Measurements from ENCODE around the gene TMEM72. TPM values are rescaled to one million over a fixed set of nuclear protein-coding genes. Genes with fewer than 3 reads are reported as not detected.
A peak's percentile ranks its signal among the peaks of the same experiment; 100 is the strongest.

TMEM72 gene
- total RNA-seq, 1 experiment from 2014 or later, result not detected

DNA sequence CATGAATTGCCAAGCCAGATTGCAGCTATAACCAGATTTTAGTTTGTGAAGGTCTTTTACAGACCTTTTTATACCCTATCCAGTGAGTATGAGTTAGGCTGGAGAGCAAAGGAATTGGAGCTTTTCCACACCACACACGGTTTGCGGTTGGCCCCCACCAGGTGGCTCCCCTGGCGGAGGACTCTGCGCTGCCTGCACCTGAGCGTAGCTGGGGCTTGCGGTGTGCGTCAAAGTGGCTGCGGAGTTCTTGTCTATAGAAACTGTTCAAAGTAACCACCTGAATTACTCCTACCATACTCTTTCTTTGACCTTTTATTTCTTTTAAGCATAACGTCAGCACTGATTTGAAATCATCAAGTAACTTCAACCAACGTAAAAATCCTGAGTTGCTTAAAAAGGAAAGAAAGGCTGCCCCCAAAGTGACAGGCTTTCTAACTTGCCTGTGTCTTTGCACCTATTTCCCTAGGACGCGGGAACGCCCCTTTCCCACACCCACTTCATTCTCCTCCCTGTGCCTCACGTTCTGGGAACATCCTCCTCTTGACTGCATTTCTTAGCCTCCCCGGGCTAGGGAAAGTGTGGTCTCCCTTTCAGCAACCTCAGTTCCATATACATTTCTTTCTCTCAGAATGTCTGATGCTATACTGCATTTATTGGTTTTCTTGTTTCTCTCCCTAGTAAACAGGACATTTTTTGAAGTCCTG is 47.6 kb upstream of the TMEM72 start:
- H3K4me1 ChIP-seq (replicated peaks; ENCODE audit: insufficient read depth), result no peaks in the 10 kb centered on the region
- no peak overlapping the region for H2AFZ ChIP-seq
- no peaks in the 10 kb centered on the region for H3K36me3 ChIP-seq (ENCODE audit: low read depth)
- intact Hi-C loops (cut with micrococcal nuclease; ENCODE audit: unreplicated experiment), result loop anchor here (1.0 to 10.0 kb wide), 2 partner anchors 479 to 1192 kb away; partner anchors contain the start of gene CXCL12
- TF ChIP-seq EZH2 (IDR thresholded peaks at IDR 0.05; ENCODE audit: low read depth), result no peak
- TF ChIP-seq, protein P1, sequence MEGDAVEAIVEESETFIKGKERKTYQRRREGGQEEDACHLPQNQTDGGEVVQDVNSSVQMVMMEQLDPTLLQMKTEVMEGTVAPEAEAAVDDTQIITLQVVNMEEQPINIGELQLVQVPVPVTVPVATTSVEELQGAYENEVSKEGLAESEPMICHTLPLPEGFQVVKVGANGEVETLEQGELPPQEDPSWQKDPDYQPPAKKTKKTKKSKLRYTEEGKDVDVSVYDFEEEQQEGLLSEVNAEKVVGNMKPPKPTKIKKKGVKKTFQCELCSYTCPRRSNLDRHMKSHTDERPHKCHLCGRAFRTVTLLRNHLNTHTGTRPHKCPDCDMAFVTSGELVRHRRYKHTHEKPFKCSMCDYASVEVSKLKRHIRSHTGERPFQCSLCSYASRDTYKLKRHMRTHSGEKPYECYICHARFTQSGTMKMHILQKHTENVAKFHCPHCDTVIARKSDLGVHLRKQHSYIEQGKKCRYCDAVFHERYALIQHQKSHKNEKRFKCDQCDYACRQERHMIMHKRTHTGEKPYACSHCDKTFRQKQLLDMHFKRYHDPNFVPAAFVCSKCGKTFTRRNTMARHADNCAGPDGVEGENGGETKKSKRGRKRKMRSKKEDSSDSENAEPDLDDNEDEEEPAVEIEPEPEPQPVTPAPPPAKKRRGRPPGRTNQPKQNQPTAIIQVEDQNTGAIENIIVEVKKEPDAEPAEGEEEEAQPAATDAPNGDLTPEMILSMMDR (conservative IDR thresholded peaks at IDR 0.05), result no peak
- ChIA-PET CTCF (no interaction called here), POLR2A (ENCODE audit: unreplicated experiment) (no interaction called here)
- H3F3A ChIP-seq (ENCODE audit: insufficient read depth, low read depth), result no peaks in the 10 kb centered on the region
- H3K4me2 ChIP-seq, result no peak overlapping the region
- no peaks in the 10 kb centered on the region for H3K9me2 ChIP-seq (ENCODE audit: insufficient read depth)
- H3K9me3 ChIP-seq (ENCODE audit: insufficient read depth, low read depth), result peaks cover 1% of the 10 kb centered on the region; the same call in 1 of the 2 replicates
- BruUV-seq (replicated peaks), result no TSS peak
- no peaks in the 10 kb centered on the region for H4K20me1 ChIP-seq (ENCODE audit: insufficient read depth)
- no peak overlapping the region for H3K27ac ChIP-seq
- no peak for DNase-seq
- H3K27me3 ChIP-seq (ENCODE audit: insufficient read depth, low read depth), result peaks cover 41% of the 10 kb centered on the region
- H3K4me3 ChIP-seq, result no peak overlapping the region
- no peaks in the 10 kb centered on the region for H3K79me2 ChIP-seq (ENCODE audit: low read depth)

DNA sequence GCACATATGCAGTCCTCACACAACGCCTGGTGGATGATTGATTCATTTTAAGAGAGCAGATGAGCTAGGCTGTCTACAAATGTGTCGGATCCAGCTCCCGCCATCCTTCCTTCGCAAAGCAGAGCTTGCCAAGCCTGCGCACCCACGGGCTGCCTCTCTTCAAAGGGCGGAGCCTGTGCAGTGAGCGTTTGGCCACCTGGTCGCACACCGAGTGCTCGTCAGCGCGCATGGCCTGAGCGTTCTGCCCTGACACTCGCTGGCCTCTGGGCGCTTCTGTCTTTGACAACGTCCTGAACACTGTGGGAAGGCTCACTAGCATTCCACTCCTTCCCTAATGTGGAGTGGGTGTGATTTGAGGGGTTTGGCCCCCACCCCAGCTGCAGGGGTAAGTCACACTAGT is 47.1 kb upstream of the TMEM72 start:
- H3K4me1 ChIP-seq (replicated peaks; ENCODE audit: insufficient read depth), result no peaks in the 10 kb centered on the region
- no peak overlapping the region for H3K4me3 ChIP-seq
- no peak overlapping the region for H3K27ac ChIP-seq
- CTCF ChIA-PET, result interaction anchor here (0.6 kb wide), 1 partner anchor 1030 kb away, joined by 5 read pairs; no protein-coding TSS in a partner anchor
- no peak for TF ChIP-seq EZH2 (IDR thresholded peaks at IDR 0.05; ENCODE audit: low read depth)
- TF ChIP-seq, protein P1 (conservative IDR thresholded peaks at IDR 0.05), result no peak
- H3K4me2 ChIP-seq, result no peak overlapping the region
- no peak for DNase-seq
- POLR2A ChIA-PET (ENCODE audit: unreplicated experiment), result no interaction called here
- no peaks in the 10 kb centered on the region for H3K9me2 ChIP-seq (ENCODE audit: insufficient read depth)
- peaks cover 42% of the 10 kb centered on the region for H3K27me3 ChIP-seq (ENCODE audit: insufficient read depth, low read depth)
- no TSS peak for BruUV-seq (replicated peaks)
- H3F3A ChIP-seq (ENCODE audit: insufficient read depth, low read depth), result no peaks in the 10 kb centered on the region
- no peaks in the 10 kb centered on the region for H3K36me3 ChIP-seq (ENCODE audit: low read depth)
- H4K20me1 ChIP-seq (ENCODE audit: insufficient read depth), result no peaks in the 10 kb centered on the region
- no peak overlapping the region for H2AFZ ChIP-seq
- no peaks in the 10 kb centered on the region for H3K79me2 ChIP-seq (ENCODE audit: low read depth)
- intact Hi-C loops (cut with micrococcal nuclease; ENCODE audit: unreplicated experiment), result loop anchor here (1.0 to 10.0 kb wide), 2 partner anchors 479 to 1193 kb away; partner anchors contain the start of gene CXCL12
- H3K9me3 ChIP-seq (ENCODE audit: insufficient read depth, low read depth), result peaks cover 5% of the 10 kb centered on the region; the same call in 1 of the 2 replicates

DNA sequence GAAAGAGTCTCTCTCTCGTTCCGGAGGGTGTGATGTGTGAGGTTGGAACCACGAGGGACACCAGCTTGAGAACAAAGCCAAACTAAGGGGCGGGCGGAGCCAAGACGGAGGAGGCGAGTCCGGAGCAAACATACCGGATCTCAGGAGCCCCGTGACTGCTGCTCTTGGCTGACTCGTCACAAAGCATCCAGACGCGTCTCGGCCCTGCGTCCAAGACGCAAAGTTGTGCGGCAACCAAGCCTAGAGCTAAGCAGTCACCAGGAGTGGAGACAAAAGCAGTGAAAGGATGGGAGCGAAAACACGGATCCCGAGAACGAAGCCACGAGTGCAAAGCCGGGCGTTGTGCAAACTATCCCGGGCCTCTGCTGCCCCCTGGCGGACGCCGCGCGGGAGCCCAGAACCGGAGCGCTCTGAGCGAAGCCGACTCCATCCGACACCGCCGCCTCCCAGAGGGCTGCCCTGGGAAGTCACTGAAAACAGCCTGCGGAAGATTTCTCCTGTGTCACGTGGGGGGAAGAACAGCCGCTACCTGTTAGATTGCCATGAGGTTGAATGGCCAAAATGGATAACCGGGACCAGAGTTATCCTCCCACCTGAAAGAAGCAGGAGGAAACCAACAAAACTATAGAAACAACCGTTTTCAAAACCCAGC is 46.4 kb upstream of the TMEM72 start:
- no peak overlapping the region for H3K4me3 ChIP-seq
- no peaks in the 10 kb centered on the region for H3K79me2 ChIP-seq (ENCODE audit: low read depth)
- CTCF ChIA-PET, result interaction anchor here (0.6 kb wide), 1 partner anchor 1031 kb away, joined by 5 read pairs; no protein-coding TSS in a partner anchor
- no peaks in the 10 kb centered on the region for H4K20me1 ChIP-seq (ENCODE audit: insufficient read depth)
- no peaks in the 10 kb centered on the region for H3K4me1 ChIP-seq (replicated peaks; ENCODE audit: insufficient read depth)
- no peaks in the 10 kb centered on the region for H3F3A ChIP-seq (ENCODE audit: insufficient read depth, low read depth)
- peaks cover 45% of the 10 kb centered on the region for H3K27me3 ChIP-seq (ENCODE audit: insufficient read depth, low read depth)
- no peak overlapping the region for H3K27ac ChIP-seq
- TF ChIP-seq EZH2 (IDR thresholded peaks at IDR 0.05; ENCODE audit: low read depth), result no peak
- TF ChIP-seq, protein P1 (conservative IDR thresholded peaks at IDR 0.05), result peak; percentile 94
- peak overlapping the region; percentile 21 for H3K4me2 ChIP-seq
- peak in 1 of 2 experiments; percentile 80 for DNase-seq
- H3K36me3 ChIP-seq (ENCODE audit: low read depth), result no peaks in the 10 kb centered on the region
- BruUV-seq (replicated peaks), result no TSS peak
- H3K9me3 ChIP-seq (ENCODE audit: insufficient read depth, low read depth), result peaks cover 5% of the 10 kb centered on the region; the same call in 1 of the 2 replicates
- intact Hi-C loops (cut with micrococcal nuclease; ENCODE audit: unreplicated experiment), result loop anchor here (1.0 to 10.0 kb wide), 2 partner anchors 480 to 1193 kb away; partner anchors contain the start of gene CXCL12
- no peak overlapping the region for H2AFZ ChIP-seq
- H3K9me2 ChIP-seq (ENCODE audit: insufficient read depth), result no peaks in the 10 kb centered on the region
- POLR2A ChIA-PET (ENCODE audit: unreplicated experiment), result no interaction called here
